GM12878 (cell line): Measurements from ENCODE around the gene ZNF775. TPM values are rescaled to one million over a fixed set of nuclear protein-coding genes. Genes with fewer than 3 reads are reported as not detected.
A peak's percentile ranks its signal among the peaks of the same experiment; 100 is the strongest.

Source experiments
- BCL3 ChIP-seq: IDR thresholded peaks from 2 replicates; pipeline ENCODE4 v1.6.1; 2011; ENCODE audit warnings: borderline replicate concordance, low read depth, mild to moderate bottlenecking, moderate library complexity, low read length; ENCODE audit not compliant: insufficient read depth, poor library complexity, severe bottlenecking
- BCLAF1 ChIP-seq: fragments of 450-650 bp; IDR thresholded peaks from 2 replicates; pipeline ENCODE4 v1.6.1; 2017; ENCODE audit warnings: antibody characterized with exemption, mild to moderate bottlenecking, moderate library complexity
- GABPA ChIP-seq: IDR thresholded peaks from 2 replicates; pipeline ENCODE4 v1.6.1; 2014; ENCODE audit warnings: antibody characterized with exemption, low read depth, mild to moderate bottlenecking, inconsistent platforms
- GATAD2B ChIP-seq: fragments of 450-650 bp; conservative IDR thresholded peaks from 2 replicates; pipeline ENCODE4 v1.6.1; 2017; ENCODE audit warnings: low read depth, mild to moderate bottlenecking, moderate library complexity
- IRF5 ChIP-seq: fragments of 450-650 bp; IDR thresholded peaks from 2 replicates; pipeline ENCODE4 v1.6.1; 2017; ENCODE audit warnings: borderline replicate concordance
- KAT2A ChIP-seq: conservative IDR thresholded peaks from 2 replicates; pipeline ENCODE4 v1.6.1; 2011; ENCODE audit warnings: low read depth, low read length; ENCODE audit not compliant: control insufficient read depth
- NFXL1 ChIP-seq: fragments of 450-650 bp; IDR thresholded peaks from 2 replicates; pipeline ENCODE4 v1.6.1; 2017; ENCODE audit warnings: antibody characterized with exemption, mild to moderate bottlenecking, borderline replicate concordance
- NFYA ChIP-seq: IDR thresholded peaks from 2 replicates; pipeline ENCODE4 v1.6.1; 2011; ENCODE audit warnings: low read depth, mild to moderate bottlenecking, low read length, improper control_type of control experiment, borderline replicate concordance
- POLR2A ChIP-seq: IDR thresholded peaks from 2 replicates; pipeline ENCODE4 v1.6.1; 2011; ENCODE audit warnings: low read depth, mild to moderate bottlenecking, low read length
- SIX5 ChIP-seq: IDR thresholded peaks from 2 replicates; pipeline ENCODE4 v1.6.1; 2011; ENCODE audit warnings: mild to moderate bottlenecking, low read depth, low read length, moderate library complexity; ENCODE audit not compliant: severe bottlenecking
- SKIL ChIP-seq: fragments of 450-650 bp; IDR thresholded peaks from 2 replicates; pipeline ENCODE4 v1.6.1; 2017; ENCODE audit warnings: mild to moderate bottlenecking, low read depth, inconsistent platforms; ENCODE audit not compliant: poor library complexity, severe bottlenecking
- SMAD1 ChIP-seq: fragments of 450-650 bp; IDR thresholded peaks from 2 replicates; pipeline ENCODE4 v1.6.1; 2018; ENCODE audit warnings: mild to moderate bottlenecking, low read depth; ENCODE audit not compliant: partially characterized antibody
- SMC3 ChIP-seq: IDR thresholded peaks from 2 replicates; pipeline ENCODE4 v1.6.1; 2011; ENCODE audit warnings: low read length, improper control_type of control experiment, borderline replicate concordance
- SREBF1 ChIP-seq: IDR thresholded peaks from 2 replicates; pipeline ENCODE4 v1.6.1; 2012; ENCODE audit warnings: mild to moderate bottlenecking, low read length
- TCF12 ChIP-seq: IDR thresholded peaks from 2 replicates; pipeline ENCODE4 v1.6.1; 2011; ENCODE audit warnings: low read depth, mild to moderate bottlenecking, low read length
- WRNIP1 ChIP-seq: IDR thresholded peaks from 2 replicates; pipeline ENCODE4 v1.6.1; 2011; ENCODE audit warnings: low read depth, low read length, improper control_type of control experiment, borderline replicate concordance
- YBX1 ChIP-seq: fragments of 450-650 bp; IDR thresholded peaks from 2 replicates; pipeline ENCODE4 v1.6.1; 2016; ENCODE audit warnings: antibody characterized with exemption
- ZBTB40 ChIP-seq: fragments of 450-650 bp; IDR thresholded peaks from 2 replicates; pipeline ENCODE4 v1.6.1; 2016; ENCODE audit warnings: mild to moderate bottlenecking, moderate library complexity, borderline replicate concordance
- polyA plus RNA-seq, 11 experiments: library from polyadenylated mRNA; depleted of rRNA in 4 of 11; unstranded in 6 of 11; stranded (reverse) in 5 of 11; fragments of >200 nt; fragmentation: Nextera tagmentation in 4 of 11; fragmentation: Illumina TruSeq in 1 of 11; extraction: Ambion mirVana in 4 of 11; extraction: Trizol in 1 of 11; gene quantifications; 1 replicate in 1 of 11; 2 replicates in 10 of 11; pipeline versions ENCODE4 v1.2.1 to v1.2.3, GENCODE V29; 2011 to 2016; ENCODE audit warnings: inconsistent platforms in 2 of 11, missing spikeins in 2 of 11, low read depth in 1 of 11
- total RNA-seq, 4 experiments: library from RNA; depleted of rRNA in 3 of 4; stranded (reverse); fragments of >200 nt in 3 of 4; fragmentation: Illumina TruSeq in 1 of 4; extraction: Trizol in 1 of 4; gene quantifications; 2 replicates each; pipeline versions ENCODE4 v1.2.1 to v1.2.3, GENCODE V29; 2013 to 2021

The ZNF775 gene
- total and polyA plus RNA-seq, 10 of the 15 experiments (the other 5 are each of a cell fraction or from before 2014, with no cell fraction given): 0.05 to 14.3 (median 2.1) TPM

GRCh38 chr7:150435390-150436073 is 56.4 kb downstream of the ZNF775 start (continued):
- TF ChIP-seq ZBTB40: no peak
- TF ChIP-seq SKIL: peak; percentile 68
- TF ChIP-seq NFXL1: no peak
- no peak for TF ChIP-seq BCLAF1
- no peak for TF ChIP-seq YBX1
- TF ChIP-seq WRNIP1: no peak; the same call in none of the 2 replicates
- TF ChIP-seq SIX5: no peak
- peak; percentile 96 for TF ChIP-seq GATAD2B
- TF ChIP-seq TCF12: peak; percentile 88
- no peak for TF ChIP-seq NFYA
- TF ChIP-seq SREBF1: no peak
- no peak for TF ChIP-seq GABPA
- no peak for TF ChIP-seq KAT2A
- TF ChIP-seq POLR2A: peak; percentile 64
- TF ChIP-seq SMAD1: peak; percentile 31
- TF ChIP-seq IRF5: no peak
- peak; percentile 95 for TF ChIP-seq BCL3
- TF ChIP-seq SMC3: no peak
